ENCODE measurements around the gene FOXL3. TPM values are rescaled to one million over a fixed set of nuclear protein-coding genes. Genes with fewer than 3 reads are reported as not detected.
"Not testable (repeated sequence)": the region's sequence is repeated elsewhere in the genome, so short reads cannot be mapped to it uniquely, and the experiment has no call there.

FOXL3 gene
- total and polyA plus RNA-seq, 2 experiments from 2014 or later, result not detected

- no peak for TF ChIP-seq ETS1 (IDR thresholded peaks at IDR 0.05)
Measured at GRCh38 chr7:334618-335357, 44.8 kb downstream of the FOXL3 start (continued).

- no peak for TF ChIP-seq ETS1 (IDR thresholded peaks at IDR 0.05)
- no peak for DNase-seq (ENCODE audit: low spot score)
- Histone ChIP-seq H2AFZ (no peak overlapping the region), H3K4me1 (ENCODE audit: insufficient read depth) (no peaks in the 10 kb centered on the region), H4K20me1 (replicated peaks; ENCODE audit: insufficient read depth) (no peaks in the 10 kb centered on the region), H3K36me3 (ENCODE audit: insufficient read depth) (no peaks in the 10 kb centered on the region), H3K4me2 (no peak overlapping the region), H3F3A (replicated peaks; ENCODE audit: low read depth) (peaks cover 15% of the 10 kb centered on the region), H3K27me3 (ENCODE audit: insufficient read depth) (no peaks in the 10 kb centered on the region), H3K79me2 (replicated peaks; ENCODE audit: insufficient read depth) (no peaks in the 10 kb centered on the region), H3K4me3 (no peak overlapping the region), H3K9me2 (ENCODE audit: insufficient read depth) (no peaks in the 10 kb centered on the region), H3K27ac (ENCODE audit: low read depth) (no peak overlapping the region)
- H3K27ac Mint-ChIP-seq, result no peak overlapping the region
- peaks cover 9% of the 10 kb centered on the region for H3K36me3 Mint-ChIP-seq (ENCODE audit: low read depth)
- peaks cover 15% of the 10 kb centered on the region for H3K9me3 Mint-ChIP-seq
- no peaks in the 10 kb centered on the region for H3K4me1 Mint-ChIP-seq
- no peak overlapping the region for H3K4me3 Mint-ChIP-seq
- peaks cover 24% of the 10 kb centered on the region for H3K27me3 Mint-ChIP-seq (ENCODE audit: insufficient read depth, low read depth, poor library complexity)
- ATAC-seq, result no peak
Measured at GRCh38 chr7:335358-336148, 45.6 kb downstream of the FOXL3 start.

GRCh38 chr7:336149-336533 is 46.2 kb downstream of the FOXL3 start:
- not testable (repeated sequence) for H3K4me1 Mint-ChIP-seq; H3K4me2 ChIP-seq; H4K20me1 ChIP-seq (replicated peaks; ENCODE audit: insufficient read depth); H3K27ac Mint-ChIP-seq; H3K27me3 ChIP-seq (ENCODE audit: insufficient read depth); H3K4me3 Mint-ChIP-seq; H3K4me1 ChIP-seq (ENCODE audit: insufficient read depth); H2AFZ ChIP-seq; H3K36me3 Mint-ChIP-seq (ENCODE audit: low read depth); H3K27ac ChIP-seq (ENCODE audit: low read depth); H3K36me3 ChIP-seq (ENCODE audit: insufficient read depth); H3K79me2 ChIP-seq (replicated peaks; ENCODE audit: insufficient read depth); ATAC-seq; DNase-seq (ENCODE audit: low spot score); H3K9me2 ChIP-seq (ENCODE audit: insufficient read depth); H3K4me3 ChIP-seq
- Mint-ChIP-seq H3K9me3 (peaks cover 15% of the 10 kb centered on the region), H3K27me3 (ENCODE audit: insufficient read depth, low read depth, poor library complexity) (peaks cover 26% of the 10 kb centered on the region)
- H3F3A ChIP-seq (replicated peaks; ENCODE audit: low read depth), result peaks cover 15% of the 10 kb centered on the region

- H3K27me3 Mint-ChIP-seq (ENCODE audit: insufficient read depth, low read depth, poor library complexity), result peaks cover 26% of the 10 kb centered on the region
- no peak for TF ChIP-seq JUNB (IDR thresholded peaks at IDR 0.05; ENCODE audit: unreplicated experiment)
- no peak for TF ChIP-seq REST (IDR thresholded peaks at IDR 0.05; ENCODE audit: unreplicated experiment)
- TF ChIP-seq STAT1 (IDR thresholded peaks at IDR 0.05; ENCODE audit: unreplicated experiment), result no peak
- TF ChIP-seq POLR2AphosphoS5 (IDR thresholded peaks at IDR 0.05; ENCODE audit: low read depth), result no peak
- TF ChIP-seq CTCF (conservative IDR thresholded peaks at IDR 0.05; ENCODE audit: low read depth in 2 of 2), result no peak
Measured at GRCh38 chr7:336810-337566, 47.0 kb downstream of the FOXL3 start.

More at GRCh38 chr7:336810-337566, 47.0 kb downstream of the FOXL3 start:
- no peaks in the 10 kb centered on the region for H4K20me1 ChIP-seq (replicated peaks; ENCODE audit: insufficient read depth)
- DNase-seq (ENCODE audit: low spot score) (no peak), ATAC-seq (no peak)
- no peaks in the 10 kb centered on the region for H3K79me2 ChIP-seq (replicated peaks; ENCODE audit: insufficient read depth)
- H3K9me2 ChIP-seq (ENCODE audit: insufficient read depth), result no peaks in the 10 kb centered on the region
- no peak overlapping the region for H3K4me2 ChIP-seq
- peaks cover 9% of the 10 kb centered on the region for H3K36me3 Mint-ChIP-seq (ENCODE audit: low read depth)
- no peak overlapping the region for H3K27ac ChIP-seq (ENCODE audit: low read depth)
- peaks cover 15% of the 10 kb centered on the region for H3F3A ChIP-seq (replicated peaks; ENCODE audit: low read depth)
- H3K4me1 ChIP-seq (ENCODE audit: insufficient read depth), result no peaks in the 10 kb centered on the region
- no peak overlapping the region for H3K4me3 ChIP-seq
- H3K9me3 Mint-ChIP-seq, result peaks cover 15% of the 10 kb centered on the region
- no peaks in the 10 kb centered on the region for H3K27me3 ChIP-seq (ENCODE audit: insufficient read depth)
- no peaks in the 10 kb centered on the region; the same call in 2 of the 3 replicates for H3K4me1 Mint-ChIP-seq
- H3K4me3 Mint-ChIP-seq, result no peak overlapping the region
- H3K27ac Mint-ChIP-seq, result no peak overlapping the region
- H3K36me3 ChIP-seq (ENCODE audit: insufficient read depth), result no peaks in the 10 kb centered on the region
- H2AFZ ChIP-seq, result no peak overlapping the region

Measured in GM23338 (cell line).